GM23338 (cell line): Measurements from ENCODE around the gene CHCHD10. TPM values are rescaled to one million over a fixed set of nuclear protein-coding genes. Genes with fewer than 3 reads are reported as not detected.

Source experiments
- ATAC-seq: fragments of 200-7000 bp; cut with Tn5 transposase; 3 replicates; pipeline ENCODE4 v1.9.1; 2020
- DNase-seq: peaks from one replicate; pipeline ENCODE4 v3.0.0-alpha.2; 2015; ENCODE audit warnings: low spot score
- H2AFZ ChIP-seq: fragments of 200-600 bp; sonication (generic); 2 replicates; pipeline ENCODE4 v1.8.0; 2016; ENCODE audit warnings: antibody characterized with exemption, mild to moderate bottlenecking, moderate library complexity
- H3F3A ChIP-seq: fragments of 200-600 bp; sonication (generic); replicated peaks from 2 replicates; pipeline ENCODE4 v1.8.0; 2017; ENCODE audit warnings: antibody characterized with exemption, mixed run types, low read depth
- H3K27ac ChIP-seq: fragments of 200-600 bp; sonication (generic); 2 replicates; pipeline ENCODE4 v1.6.1; 2016; ENCODE audit warnings: low read depth
- H3K27me3 ChIP-seq: fragments of 200-600 bp; sonication (generic); 2 replicates; pipeline ENCODE4 v1.8.0; 2016; ENCODE audit warnings: mild to moderate bottlenecking, mixed run types, moderate library complexity; ENCODE audit not compliant: insufficient read depth
- H3K36me3 ChIP-seq: fragments of 200-600 bp; sonication (generic); 2 replicates; pipeline ENCODE4 v1.8.0; 2016; ENCODE audit warnings: mild to moderate bottlenecking; ENCODE audit not compliant: insufficient read depth
- H3K4me1 ChIP-seq: fragments of 200-600 bp; sonication (generic); 2 replicates; pipeline ENCODE4 v1.8.0; 2016; ENCODE audit warnings: mild to moderate bottlenecking, moderate library complexity; ENCODE audit not compliant: insufficient read depth
- H3K4me2 ChIP-seq: fragments of 200-600 bp; sonication (generic); 2 replicates; pipeline ENCODE4 v1.7.1; 2017; ENCODE audit warnings: mixed run types
- H3K4me3 ChIP-seq: fragments of 200-600 bp; sonication (generic); 2 replicates; pipeline ENCODE4 v1.6.1; 2016; ENCODE audit warnings: mixed run types
- H3K79me2 ChIP-seq: fragments of 200-600 bp; sonication (generic); replicated peaks from 2 replicates; pipeline ENCODE4 v1.8.0; 2017; ENCODE audit warnings: mild to moderate bottlenecking; ENCODE audit not compliant: insufficient read depth
- H3K9me2 ChIP-seq: fragments of 200-600 bp; sonication (generic); 2 replicates; pipeline ENCODE4 v1.8.0; 2017; ENCODE audit not compliant: insufficient read depth
- H4K20me1 ChIP-seq: fragments of 200-600 bp; sonication (generic); replicated peaks from 2 replicates; pipeline ENCODE4 v1.8.0; 2017; ENCODE audit warnings: mild to moderate bottlenecking; ENCODE audit not compliant: insufficient read depth
- H3K27ac Mint-ChIP-seq: 2 replicates; pipeline ENCODE4 v1.8.0; 2020; ENCODE audit warnings: inconsistent platforms, mild to moderate bottlenecking, moderate library complexity, mixed read lengths
- H3K27me3 Mint-ChIP-seq: 3 replicates; pipeline ENCODE4 v1.8.0; 2022; ENCODE audit warnings: low read depth, mild to moderate bottlenecking, moderate library complexity, mixed read lengths, inconsistent platforms; ENCODE audit not compliant: insufficient read depth, poor library complexity
- H3K36me3 Mint-ChIP-seq: 3 replicates; pipeline ENCODE4 v1.8.0; 2021; ENCODE audit warnings: low read depth, mild to moderate bottlenecking, inconsistent platforms, moderate library complexity, mixed read lengths
- H3K4me1 Mint-ChIP-seq: 3 replicates; pipeline ENCODE4 v1.8.0; 2020; ENCODE audit warnings: mild to moderate bottlenecking, inconsistent platforms, mixed read lengths
- H3K4me3 Mint-ChIP-seq: 3 replicates; pipeline ENCODE4 v1.8.0; 2021; ENCODE audit warnings: moderate library complexity, mild to moderate bottlenecking, inconsistent platforms, mixed read lengths
- H3K9me3 Mint-ChIP-seq: 3 replicates; pipeline ENCODE4 v1.8.0; 2020; ENCODE audit warnings: moderate library complexity, mild to moderate bottlenecking, inconsistent platforms, mixed read lengths
- CREB1 ChIP-seq: fragments of 250-450 bp; sonication (Bioruptor Pico); IDR thresholded peaks from 2 replicates; pipeline ENCODE4 v1.5.0; 2020; ENCODE audit warnings: low read depth, mild to moderate bottlenecking, moderate library complexity
- EZH2phosphoT487 ChIP-seq: fragments of 200-600 bp; sonication (generic); IDR thresholded peaks from one replicate; pipeline ENCODE4 v1.8.1; 2018; ENCODE audit warnings: antibody characterized with exemption; ENCODE audit not compliant: unreplicated experiment
- JUNB ChIP-seq: IDR thresholded peaks from one replicate; pipeline ENCODE4 v1.6.1; 2016; ENCODE audit warnings: antibody characterized with exemption; ENCODE audit not compliant: unreplicated experiment
- NANOG ChIP-seq: IDR thresholded peaks from 2 replicates; pipeline ENCODE4 v1.6.1; 2016; ENCODE audit warnings: antibody characterized with exemption, borderline replicate concordance
- POLR2AphosphoS5 ChIP-seq: IDR thresholded peaks from 2 replicates; pipeline ENCODE4 v1.6.1; 2016; ENCODE audit warnings: antibody characterized with exemption, low read depth
- ZNF114 ChIP-seq: fragments of 250-450 bp; sonication (Bioruptor Pico); IDR thresholded peaks from 2 replicates; pipeline ENCODE4 v1.5.0; 2020; ENCODE audit warnings: mild to moderate bottlenecking, moderate library complexity
- ZNF331 ChIP-seq: fragments of 250-450 bp; sonication (Bioruptor Pico); IDR thresholded peaks from 2 replicates; pipeline ENCODE4 v1.5.0; 2020; ENCODE audit warnings: low read depth, mild to moderate bottlenecking, moderate library complexity
- polyA plus RNA-seq: library from polyadenylated mRNA; unstranded; fragments of >200 nt; fragmentation: Nextera tagmentation; extraction: Ambion mirVana; gene quantifications from 2 replicates; pipeline ENCODE4 v1.2.1, GENCODE V29; 2016
- total RNA-seq: library from RNA; depleted of rRNA; stranded (reverse); fragments of >200 nt; shearing (Covaris generic); gene quantifications from 2 replicates; pipeline ENCODE4 v1.2.3, GENCODE V29; 2014
- TF ChIP-seq, protein P1 (sequence below): fragments of 250-450 bp; sonication (Bioruptor Pico); IDR thresholded peaks from 2 replicates; pipeline ENCODE4 v1.5.0; 2020; ENCODE audit warnings: mild to moderate bottlenecking, moderate library complexity
- TF ChIP-seq, protein P2 (sequence below): IDR thresholded peaks from 2 replicates; pipeline ENCODE4 v1.6.1; 2016; ENCODE audit warnings: antibody characterized with exemption

The CHCHD10 gene
- total and polyA plus RNA-seq, 2 experiments from 2014 or later = 11.4 to 101 TPM

DNA sequence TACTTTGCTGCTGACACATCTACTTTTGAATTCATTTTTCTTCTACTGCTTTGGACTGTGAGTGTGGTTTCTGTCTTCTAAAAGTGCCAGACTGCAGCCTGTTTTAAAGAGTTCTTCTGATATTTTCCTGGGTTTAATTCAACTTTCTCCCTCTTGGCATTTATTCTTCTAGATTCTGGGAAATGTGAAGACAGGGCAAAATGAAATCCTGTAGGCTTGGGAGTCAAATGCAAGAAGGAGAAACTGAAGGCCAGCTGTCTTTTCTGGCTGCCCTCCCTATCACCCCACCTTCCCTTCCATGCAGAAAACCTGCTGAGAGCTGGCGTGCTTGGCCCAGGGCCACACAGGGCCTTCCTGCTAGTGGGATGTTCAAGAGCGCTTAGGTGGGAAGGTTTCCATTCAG lies 24.5 kb downstream of the CHCHD10 start (continued):
- no peak for TF ChIP-seq CREB1

GRCh38 chr22:23742505-23743264 lies 25.1 kb downstream of the CHCHD10 start:
- Mint-ChIP-seq H3K36me3 (peaks cover 20% of the 10 kb centered on the region), H3K9me3 (no peaks in the 10 kb centered on the region; the same call in 2 of the 3 replicates), H3K4me3 (no peak overlapping the region), H3K27ac (no peak overlapping the region), H3K4me1 (peaks cover 2% of the 10 kb centered on the region; the same call in 1 of the 3 replicates), H3K27me3 (peaks cover 6% of the 10 kb centered on the region)
- Histone ChIP-seq H3K36me3 (no peaks in the 10 kb centered on the region), H3K27ac (no peak overlapping the region), H2AFZ (no peak overlapping the region), H3F3A (no peaks in the 10 kb centered on the region), H4K20me1 (no peaks in the 10 kb centered on the region), H3K4me2 (no peak overlapping the region), H3K27me3 (no peaks in the 10 kb centered on the region), H3K9me2 (no peaks in the 10 kb centered on the region), H3K4me1 (no peaks in the 10 kb centered on the region), H3K4me3 (no peak overlapping the region), H3K79me2 (no peaks in the 10 kb centered on the region)
- no peak for ATAC-seq
- no peak for DNase-seq
- no peak for TF ChIP-seq CREB1
- no peak for TF ChIP-seq ZNF114
- TF ChIP-seq ZNF331 (CRISPR knock-in tag) = no peak
- TF ChIP-seq JUNB = no peak
- TF ChIP-seq EZH2phosphoT487 = no peak
- TF ChIP-seq, protein P1, sequence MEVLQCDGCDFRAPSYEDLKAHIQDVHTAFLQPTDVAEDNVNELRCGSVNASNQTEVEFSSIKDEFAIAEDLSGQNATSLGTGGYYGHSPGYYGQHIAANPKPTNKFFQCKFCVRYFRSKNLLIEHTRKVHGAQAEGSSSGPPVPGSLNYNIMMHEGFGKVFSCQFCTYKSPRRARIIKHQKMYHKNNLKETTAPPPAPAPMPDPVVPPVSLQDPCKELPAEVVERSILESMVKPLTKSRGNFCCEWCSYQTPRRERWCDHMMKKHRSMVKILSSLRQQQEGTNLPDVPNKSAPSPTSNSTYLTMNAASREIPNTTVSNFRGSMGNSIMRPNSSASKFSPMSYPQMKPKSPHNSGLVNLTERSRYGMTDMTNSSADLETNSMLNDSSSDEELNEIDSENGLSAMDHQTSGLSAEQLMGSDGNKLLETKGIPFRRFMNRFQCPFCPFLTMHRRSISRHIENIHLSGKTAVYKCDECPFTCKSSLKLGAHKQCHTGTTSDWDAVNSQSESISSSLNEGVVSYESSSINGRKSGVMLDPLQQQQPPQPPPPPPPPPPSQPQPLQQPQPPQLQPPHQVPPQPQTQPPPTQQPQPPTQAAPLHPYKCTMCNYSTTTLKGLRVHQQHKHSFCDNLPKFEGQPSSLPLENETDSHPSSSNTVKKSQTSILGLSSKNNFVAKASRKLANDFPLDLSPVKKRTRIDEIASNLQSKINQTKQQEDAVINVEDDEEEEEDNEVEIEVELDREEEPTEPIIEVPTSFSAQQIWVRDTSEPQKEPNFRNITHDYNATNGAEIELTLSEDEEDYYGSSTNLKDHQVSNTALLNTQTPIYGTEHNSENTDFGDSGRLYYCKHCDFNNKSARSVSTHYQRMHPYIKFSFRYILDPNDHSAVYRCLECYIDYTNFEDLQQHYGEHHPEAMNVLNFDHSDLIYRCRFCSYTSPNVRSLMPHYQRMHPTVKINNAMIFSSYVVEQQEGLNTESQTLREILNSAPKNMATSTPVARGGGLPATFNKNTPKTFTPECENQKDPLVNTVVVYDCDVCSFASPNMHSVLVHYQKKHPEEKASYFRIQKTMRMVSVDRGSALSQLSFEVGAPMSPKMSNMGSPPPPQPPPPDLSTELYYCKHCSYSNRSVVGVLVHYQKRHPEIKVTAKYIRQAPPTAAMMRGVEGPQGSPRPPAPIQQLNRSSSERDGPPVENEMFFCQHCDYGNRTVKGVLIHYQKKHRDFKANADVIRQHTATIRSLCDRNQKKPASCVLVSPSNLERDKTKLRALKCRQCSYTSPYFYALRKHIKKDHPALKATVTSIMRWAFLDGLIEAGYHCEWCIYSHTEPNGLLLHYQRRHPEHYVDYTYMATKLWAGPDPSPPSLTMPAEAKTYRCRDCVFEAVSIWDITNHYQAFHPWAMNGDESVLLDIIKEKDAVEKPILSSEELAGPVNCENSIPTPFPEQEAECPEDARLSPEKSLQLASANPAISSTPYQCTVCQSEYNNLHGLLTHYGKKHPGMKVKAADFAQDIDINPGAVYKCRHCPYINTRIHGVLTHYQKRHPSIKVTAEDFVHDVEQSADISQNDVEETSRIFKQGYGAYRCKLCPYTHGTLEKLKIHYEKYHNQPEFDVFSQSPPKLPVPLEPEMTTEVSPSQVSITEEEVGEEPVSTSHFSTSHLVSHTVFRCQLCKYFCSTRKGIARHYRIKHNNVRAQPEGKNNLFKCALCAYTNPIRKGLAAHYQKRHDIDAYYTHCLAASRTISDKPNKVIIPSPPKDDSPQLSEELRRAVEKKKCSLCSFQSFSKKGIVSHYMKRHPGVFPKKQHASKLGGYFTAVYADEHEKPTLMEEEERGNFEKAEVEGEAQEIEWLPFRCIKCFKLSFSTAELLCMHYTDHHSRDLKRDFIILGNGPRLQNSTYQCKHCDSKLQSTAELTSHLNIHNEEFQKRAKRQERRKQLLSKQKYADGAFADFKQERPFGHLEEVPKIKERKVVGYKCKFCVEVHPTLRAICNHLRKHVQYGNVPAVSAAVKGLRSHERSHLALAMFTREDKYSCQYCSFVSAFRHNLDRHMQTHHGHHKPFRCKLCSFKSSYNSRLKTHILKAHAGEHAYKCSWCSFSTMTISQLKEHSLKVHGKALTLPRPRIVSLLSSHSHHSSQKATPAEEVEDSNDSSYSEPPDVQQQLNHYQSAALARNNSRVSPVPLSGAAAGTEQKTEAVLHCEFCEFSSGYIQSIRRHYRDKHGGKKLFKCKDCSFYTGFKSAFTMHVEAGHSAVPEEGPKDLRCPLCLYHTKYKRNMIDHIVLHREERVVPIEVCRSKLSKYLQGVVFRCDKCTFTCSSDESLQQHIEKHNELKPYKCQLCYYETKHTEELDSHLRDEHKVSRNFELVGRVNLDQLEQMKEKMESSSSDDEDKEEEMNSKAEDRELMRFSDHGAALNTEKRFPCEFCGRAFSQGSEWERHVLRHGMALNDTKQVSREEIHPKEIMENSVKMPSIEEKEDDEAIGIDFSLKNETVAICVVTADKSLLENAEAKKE = no peak
- no peak for TF ChIP-seq POLR2AphosphoS5
- no peak for TF ChIP-seq NANOG
- TF ChIP-seq, protein P2, sequence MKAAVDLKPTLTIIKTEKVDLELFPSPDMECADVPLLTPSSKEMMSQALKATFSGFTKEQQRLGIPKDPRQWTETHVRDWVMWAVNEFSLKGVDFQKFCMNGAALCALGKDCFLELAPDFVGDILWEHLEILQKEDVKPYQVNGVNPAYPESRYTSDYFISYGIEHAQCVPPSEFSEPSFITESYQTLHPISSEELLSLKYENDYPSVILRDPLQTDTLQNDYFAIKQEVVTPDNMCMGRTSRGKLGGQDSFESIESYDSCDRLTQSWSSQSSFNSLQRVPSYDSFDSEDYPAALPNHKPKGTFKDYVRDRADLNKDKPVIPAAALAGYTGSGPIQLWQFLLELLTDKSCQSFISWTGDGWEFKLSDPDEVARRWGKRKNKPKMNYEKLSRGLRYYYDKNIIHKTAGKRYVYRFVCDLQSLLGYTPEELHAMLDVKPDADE = no peak
